Muscle of arm (tissue), 14 donors: ENCODE results near the gene OR2A1. TPM values are rescaled to one million over a fixed set of nuclear protein-coding genes. Genes with fewer than 3 reads are reported as not detected.
"Not testable (repeated sequence)": the region's sequence is repeated elsewhere in the genome, so short reads cannot be mapped to it uniquely, and the experiment has no call there.

ENCODE experiments used
- DNase-seq: peaks from one replicate; pipeline ENCODE4 v3.0.0-alpha.2; 2013
- long read RNA-seq, 11 donors: transcript quantifications; one replicate each; lab custom pipeline, GENCODE V29; 2026
- polyA plus RNA-seq, 12 donors: library from polyadenylated mRNA; unstranded; fragments of 120-200 nt; gene quantifications; one replicate each; pipeline ENCODE4 v1.2.1, GENCODE V29; 2013; ENCODE audit not compliant: insufficient read length in 12 of 12

Gene OR2A1
- 1 to 10 TPM in 1 of 12 donors, under 1 TPM in 6, not detected in 5; 0.08 to 1.4 (median 0.35) TPM for polyA plus RNA-seq
- long read RNA-seq, donor 1 = 0 reads
- long read RNA-seq, donor 2 = 0 reads
- long read RNA-seq, donor 3 = 0 reads
- long read RNA-seq, donor 4 = 0 reads
- long read RNA-seq, donor 5, partial matches to known transcripts = 0 of 1 reads
- long read RNA-seq, donor 5, other reads (novel, unspliced or antisense) = 0 of 1 reads
- long read RNA-seq, donor 6 = 0 reads
- long read RNA-seq, donor 7 = 0 reads
- long read RNA-seq, donor 8 = 0 reads
- long read RNA-seq, donor 9 = 0 reads
- long read RNA-seq, donor 10 = 0 reads
- long read RNA-seq, donor 11 = 0 reads

DNA sequence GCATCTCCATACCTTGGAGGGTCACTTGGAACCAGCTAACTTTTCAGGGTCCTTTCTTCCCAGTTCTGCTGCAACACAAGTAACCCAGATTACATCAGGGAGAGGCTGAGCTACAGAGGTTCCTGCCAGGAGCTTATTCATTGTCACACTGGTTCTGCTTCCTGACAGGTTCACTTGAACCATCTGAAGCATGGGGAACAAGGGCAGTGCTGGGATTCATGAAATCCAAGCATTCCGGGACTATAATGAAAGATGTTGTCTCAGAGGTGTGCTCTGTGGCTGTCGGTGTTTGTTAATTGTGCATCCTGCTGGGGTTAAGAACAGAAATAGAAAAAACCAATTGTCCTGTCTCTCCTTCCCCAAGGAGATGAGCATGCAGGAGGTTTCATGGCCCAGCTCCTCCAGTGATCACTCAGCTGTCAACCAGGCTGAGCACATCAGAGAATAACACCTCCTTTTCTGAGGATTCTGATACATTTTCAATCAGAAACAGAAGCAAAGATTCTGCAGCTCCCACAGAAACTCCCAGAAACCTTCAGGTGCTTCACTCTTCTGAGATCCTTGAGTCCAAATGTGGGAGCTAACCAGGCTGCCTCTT is at the start of gene OR2A1:
TSS of gene OR2A1 (plus strand) at position 548 of the 598 bp plus-strand sequence. CDS start 5,706 bp downstream, outside the sequence.
- DNase-seq = not testable (repeated sequence)

DNA sequence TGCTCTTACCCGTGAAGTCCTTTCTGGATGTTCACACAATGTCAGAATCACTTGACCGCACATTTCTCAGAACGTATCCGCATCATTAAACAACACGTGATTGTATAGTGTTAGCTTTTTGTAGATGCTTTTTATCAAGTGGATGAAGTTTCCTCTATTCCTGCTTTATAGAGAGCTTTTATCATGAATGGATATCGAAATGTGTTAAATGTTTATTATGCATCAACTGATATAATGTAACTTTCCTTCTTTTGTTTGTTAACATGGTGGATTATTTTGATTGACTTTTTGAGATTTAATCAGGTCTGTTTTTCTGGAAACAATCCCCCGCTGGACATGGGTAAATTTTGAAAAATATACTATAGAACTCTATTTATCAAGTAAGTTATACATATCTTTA is 47.5 kb upstream of the OR2A1 start, which contains the start of gene OR2A7:
TSS of gene OR2A7 (minus strand) at position 101 of the 400 bp plus-strand sequence. CDS start 5,164 bp downstream, outside the sequence.
- DNase-seq = not testable (repeated sequence)

GRCh38 chr7:144269188-144269587 is 43.0 kb upstream of the OR2A1 start, which contains the start of gene CTAGE8:
Gene CTAGE8 (minus strand): TSS chr7:144269288. CDS start chr7:144269250, 38 bp downstream.
- DNase-seq = not testable (repeated sequence)

- not testable (repeated sequence) for DNase-seq
These were observed 36.9 kb upstream of the OR2A1 start for GRCh38 chr7:144275281-144275680.

GRCh38 chr7:144280010-144280409 is 32.2 kb upstream of the OR2A1 start:
- not testable (repeated sequence) for DNase-seq

- not testable (repeated sequence) for DNase-seq
These were observed 30.2 kb upstream of the OR2A1 start for GRCh38 chr7:144281981-144282380.

- DNase-seq = not testable (repeated sequence)
These were observed 29.7 kb upstream of the OR2A1 start for GRCh38 chr7:144282490-144282889.

GRCh38 chr7:144283716-144284115 is 28.5 kb upstream of the OR2A1 start:
- DNase-seq = not testable (repeated sequence)

DNA sequence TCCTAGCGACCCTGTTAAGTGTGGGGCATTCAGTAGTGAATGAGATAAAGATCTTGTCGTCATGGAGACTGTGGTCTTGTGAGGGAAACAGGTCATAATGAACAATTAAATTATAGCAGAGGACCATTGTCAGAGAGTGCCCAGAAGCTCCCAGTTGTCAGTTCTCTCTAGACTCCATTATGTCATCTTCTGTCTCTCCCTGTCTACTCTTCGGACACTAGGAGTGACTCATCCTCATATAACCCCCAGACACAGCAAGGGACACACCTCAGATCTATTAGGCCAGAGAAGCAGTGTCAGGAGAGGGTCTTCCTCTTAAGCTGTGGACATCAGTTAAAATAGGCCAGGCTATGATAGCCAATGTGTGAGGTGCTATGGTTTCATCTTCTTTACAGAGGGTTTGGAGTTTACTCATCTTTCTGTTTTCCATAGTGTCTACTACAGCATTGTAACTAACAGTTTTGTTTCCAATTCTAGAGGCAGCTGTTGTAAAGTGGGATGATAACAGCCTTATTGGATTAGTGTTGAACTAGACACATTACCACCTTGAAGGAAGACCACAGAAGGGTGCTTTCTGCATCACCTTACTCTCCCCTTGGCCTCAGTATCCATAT is 24.9 kb upstream of the OR2A1 start:
- DNase-seq = not testable (repeated sequence)

GRCh38 chr7:144291607-144292006 is 20.6 kb upstream of the OR2A1 start:
- DNase-seq = not testable (repeated sequence)

GRCh38 chr7:144292384-144293161 is 19.6 kb upstream of the OR2A1 start:
- DNase-seq = not testable (repeated sequence)

DNA sequence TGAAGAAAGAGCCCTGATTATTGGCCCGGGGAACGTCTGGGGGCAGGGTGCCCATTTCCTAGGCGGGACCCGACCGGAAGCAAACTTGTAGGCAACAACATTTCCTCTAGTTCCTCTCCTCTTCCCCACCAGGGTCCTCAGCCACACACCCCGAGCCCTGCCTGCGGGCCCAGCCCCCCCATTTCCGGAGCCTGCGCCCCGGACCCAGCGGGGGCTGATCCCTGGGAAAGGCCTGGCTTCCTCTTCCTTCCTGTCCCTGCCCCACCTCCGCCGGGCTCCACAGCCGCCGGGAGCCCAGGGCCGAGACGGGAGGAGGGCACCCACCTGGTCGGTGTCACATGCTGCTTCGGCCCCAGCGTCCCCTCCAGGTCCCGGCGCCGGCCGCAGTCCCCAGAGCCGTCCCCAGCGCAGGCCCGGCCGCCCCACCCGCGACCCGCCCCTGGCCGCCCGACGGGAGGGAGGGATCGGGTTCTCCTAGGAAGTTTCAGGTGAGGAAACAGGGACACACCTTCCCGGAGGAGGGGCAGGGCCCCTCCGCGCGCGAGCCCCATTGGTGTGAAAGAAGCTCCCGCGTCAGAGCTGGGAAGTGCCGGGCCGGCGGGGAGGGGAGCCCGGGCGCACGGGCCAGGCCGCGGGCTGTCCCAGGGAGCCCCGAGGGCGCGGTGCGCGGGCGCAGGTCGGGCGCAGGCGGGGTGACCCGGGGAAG is 18.3 kb upstream of the OR2A1 start:
- not testable (repeated sequence) for DNase-seq

GRCh38 chr7:144302578-144303303 is 9.5 kb upstream of the OR2A1 start:
- not testable (repeated sequence) for DNase-seq

GRCh38 chr7:144303607-144304006 is 8.6 kb upstream of the OR2A1 start:
- not testable (repeated sequence) for DNase-seq

DNA sequence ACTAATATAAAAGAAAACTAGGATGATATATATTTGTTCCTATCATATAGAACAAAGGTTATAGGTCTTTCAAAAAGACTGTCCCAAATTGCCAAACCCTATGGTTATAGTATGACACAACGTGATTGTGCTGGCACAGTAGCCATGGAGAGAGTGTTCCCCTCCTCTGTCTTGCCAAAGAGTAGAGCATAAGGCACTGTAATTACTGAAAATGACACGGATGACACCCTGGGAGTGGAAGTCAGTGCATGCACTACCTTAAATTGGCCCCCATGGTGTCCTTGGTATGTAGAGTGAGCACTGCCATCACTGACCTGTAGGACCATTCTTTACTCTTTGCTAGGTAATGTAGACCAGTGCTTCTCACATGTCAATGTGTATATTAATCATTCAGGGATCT is 7.1 kb upstream of the OR2A1 start:
- not testable (repeated sequence) for DNase-seq

DNA sequence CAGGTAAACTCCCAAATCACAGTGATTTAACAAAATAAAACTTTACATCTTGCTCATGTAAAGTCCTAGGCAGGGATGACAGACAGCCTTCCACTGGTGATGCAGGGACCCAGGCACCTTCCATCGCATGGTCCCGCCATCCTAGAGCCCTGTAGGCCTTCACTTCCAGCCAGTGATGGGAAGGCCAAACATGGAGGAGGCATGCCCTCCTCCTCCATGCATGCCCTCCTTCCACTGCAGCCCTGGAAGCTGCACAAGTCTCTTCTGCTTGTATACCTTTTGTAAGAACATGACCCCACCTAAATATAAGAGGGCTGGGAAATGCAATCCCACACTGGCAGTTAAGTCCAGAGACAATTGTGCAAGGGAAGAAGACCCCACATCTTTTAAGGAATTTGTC is 2.5 kb upstream of the OR2A1 start:
- DNase-seq = not testable (repeated sequence)

GRCh38 chr7:144311218-144311617 is 1.0 kb upstream of the OR2A1 start:
- DNase-seq = not testable (repeated sequence)

GRCh38 chr7:144317537-144317936 is 5.3 kb downstream of the OR2A1 start:
- not testable (repeated sequence) for DNase-seq

- DNase-seq = not testable (repeated sequence)
These were observed 7.3 kb downstream of the OR2A1 start for GRCh38 chr7:144319547-144319946.

DNA sequence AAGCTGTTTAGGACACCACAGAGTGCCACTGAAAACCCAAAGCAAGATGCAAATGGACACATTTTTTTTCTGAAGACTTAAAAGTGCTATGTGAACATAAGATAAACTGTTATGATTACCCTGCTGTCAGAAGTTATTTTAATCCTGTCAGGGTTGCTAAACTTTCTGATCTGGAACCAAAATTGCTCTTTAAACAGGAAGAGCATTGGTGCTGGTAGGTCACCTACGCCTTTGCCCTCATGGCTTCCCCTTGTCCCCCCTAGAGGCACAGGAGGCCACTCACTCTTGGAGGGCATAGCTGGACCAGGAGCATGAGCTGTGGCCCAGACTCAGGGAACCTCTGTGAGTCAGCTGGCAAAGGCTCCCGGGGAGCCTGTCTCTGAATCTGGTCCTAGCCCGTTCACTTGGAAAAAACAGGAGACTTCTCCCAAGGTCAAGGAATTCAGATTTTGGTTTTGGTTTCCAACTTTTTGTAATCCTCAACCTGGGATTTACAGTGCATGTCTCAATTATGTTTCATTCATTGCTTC is 9.5 kb downstream of the OR2A1 start:
- DNase-seq = not testable (repeated sequence)
